Measurements from ENCODE around the gene TMEM109.

Gene TMEM109

DNA sequence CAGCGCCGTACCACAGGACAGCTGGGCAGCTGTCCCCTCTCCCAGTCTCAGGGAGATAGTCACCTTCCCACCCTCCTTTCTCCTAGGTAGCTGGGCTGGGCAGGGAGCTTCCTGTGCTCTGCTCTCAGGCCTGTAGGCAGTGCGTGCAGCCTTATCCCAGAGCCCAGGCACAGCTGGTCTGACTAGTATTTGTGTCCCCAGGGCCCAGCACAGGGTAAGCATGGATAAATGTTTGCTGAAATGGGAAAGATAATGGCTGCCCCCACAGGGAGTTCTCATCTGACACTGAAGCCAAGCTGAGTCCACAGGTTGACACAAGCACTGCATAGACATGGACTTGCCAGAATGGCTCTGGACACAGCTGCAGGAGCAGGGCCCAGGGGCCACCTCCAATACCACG is 28.3 kb downstream of the TMEM109 start:
- no peak for DNase-seq (ENCODE audit: low spot score)

DNA sequence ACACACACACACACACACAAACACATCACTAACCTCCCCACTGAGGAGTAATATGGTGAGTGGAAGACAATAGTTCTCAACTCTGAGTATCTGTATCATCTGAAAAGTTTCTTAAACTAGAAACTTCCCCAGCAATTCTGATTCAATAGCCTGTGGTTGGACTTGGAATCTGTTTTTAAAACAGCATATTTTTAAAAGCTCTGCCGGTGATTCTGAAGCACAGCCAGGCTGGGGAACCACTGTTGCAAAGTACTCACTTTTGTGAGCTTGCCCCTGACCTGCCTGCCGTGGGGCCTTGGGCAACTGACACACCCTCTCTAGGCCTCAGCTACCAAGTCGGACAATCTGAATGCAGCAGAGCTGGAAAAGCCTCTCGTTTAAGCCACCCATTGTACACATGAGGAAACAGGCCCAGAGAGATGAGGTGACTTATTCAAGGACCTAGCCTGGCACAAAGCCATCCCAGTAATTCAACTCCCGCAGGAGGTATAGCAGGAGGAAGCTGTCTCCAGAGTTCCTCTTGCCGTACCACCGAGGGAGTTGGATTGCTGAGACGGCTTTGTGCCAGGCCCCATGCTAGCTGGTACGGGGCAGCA is 29.1 kb downstream of the TMEM109 start:
- DNase-seq (ENCODE audit: low spot score): no peak

DNA sequence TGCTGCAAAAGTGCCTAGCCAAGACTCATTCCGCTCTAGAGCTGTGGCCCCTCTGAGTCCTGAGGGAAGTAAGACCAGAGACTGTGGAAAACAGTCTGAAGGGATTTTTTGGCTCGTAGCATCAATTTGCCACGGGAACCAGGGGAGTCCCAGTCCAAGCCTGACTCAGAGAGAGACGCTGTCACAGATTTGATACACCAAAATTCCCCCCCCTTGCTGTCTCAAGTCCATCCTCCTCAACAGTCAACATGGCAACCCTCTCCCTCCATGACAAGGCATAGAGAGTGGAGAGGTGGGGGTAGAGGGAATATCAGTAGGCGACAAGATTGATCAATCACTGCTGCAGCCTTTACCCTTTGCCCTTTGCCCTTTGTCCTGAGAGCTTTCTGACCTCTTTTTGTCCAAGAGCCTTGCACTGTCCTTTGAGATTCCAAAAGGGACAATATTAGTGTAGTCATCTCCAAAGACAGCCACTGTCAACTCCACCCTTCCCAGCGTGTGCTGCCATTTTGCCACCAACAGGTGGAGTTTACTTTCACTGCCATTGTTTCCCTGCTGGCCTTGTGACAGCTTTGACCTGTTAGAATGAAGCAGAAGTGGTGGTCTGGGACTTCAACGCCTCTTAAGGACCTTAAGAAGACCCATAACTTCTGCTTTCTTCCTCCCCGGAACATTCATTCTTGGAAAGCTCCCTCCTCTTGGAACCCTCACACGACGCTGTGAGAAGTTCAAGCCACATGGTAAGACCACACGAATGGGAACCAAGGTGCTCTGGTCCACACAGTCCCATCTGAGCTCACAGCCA is 30.7 kb downstream of the TMEM109 start:
- no peak for DNase-seq (ENCODE audit: low spot score)

DNA sequence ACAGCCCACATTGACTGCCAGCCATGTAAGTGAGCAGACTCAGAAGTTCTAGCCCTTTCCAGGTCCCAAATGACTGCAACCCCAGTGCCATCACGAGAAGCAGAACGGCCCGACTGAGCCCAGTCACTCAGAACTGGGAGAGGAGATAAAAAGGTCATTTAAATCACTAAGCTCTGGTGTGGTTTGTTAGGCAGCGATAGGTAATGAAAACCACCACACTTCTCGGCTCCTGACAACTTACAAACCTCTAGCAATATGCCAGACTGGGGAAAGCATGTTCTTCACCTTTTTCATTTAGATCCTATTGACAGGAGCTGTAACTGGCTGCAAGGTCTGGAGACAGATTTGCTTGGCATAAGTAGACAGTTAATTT is 31.3 kb downstream of the TMEM109 start:
- no peak for DNase-seq (ENCODE audit: low spot score)

DNA sequence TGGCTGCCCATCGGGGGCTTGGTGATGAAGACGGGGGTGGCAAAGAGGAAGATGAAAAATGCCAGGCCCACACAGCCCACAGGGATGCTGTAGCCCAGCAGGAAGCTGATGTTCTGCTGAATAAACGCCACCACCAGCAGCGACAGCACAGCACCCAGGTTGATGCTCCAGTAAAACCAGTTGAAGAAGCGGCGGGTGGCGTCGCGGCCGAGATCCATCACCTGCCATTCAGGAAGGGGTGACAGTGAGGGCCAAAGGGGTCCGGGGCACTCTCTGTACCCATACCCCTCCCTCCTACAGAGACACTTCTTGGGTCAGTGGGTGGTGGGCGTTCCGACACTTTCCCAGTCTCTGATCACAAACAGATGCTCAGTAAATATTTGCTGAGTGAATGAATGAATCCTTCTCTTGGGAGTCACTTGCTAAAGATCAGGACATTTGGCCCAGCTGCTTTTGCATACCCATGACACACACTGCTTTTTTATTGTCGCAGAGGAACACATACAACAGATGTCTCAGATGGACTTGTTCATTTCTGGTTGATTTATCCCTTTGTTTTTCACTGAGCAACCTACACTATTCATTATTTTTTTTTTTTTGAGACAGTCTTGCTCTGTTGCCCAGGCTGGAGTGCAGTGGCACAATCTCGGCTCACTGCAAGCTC is 32.8 kb downstream of the TMEM109 start:
- no peak for DNase-seq (ENCODE audit: low spot score)

DNA sequence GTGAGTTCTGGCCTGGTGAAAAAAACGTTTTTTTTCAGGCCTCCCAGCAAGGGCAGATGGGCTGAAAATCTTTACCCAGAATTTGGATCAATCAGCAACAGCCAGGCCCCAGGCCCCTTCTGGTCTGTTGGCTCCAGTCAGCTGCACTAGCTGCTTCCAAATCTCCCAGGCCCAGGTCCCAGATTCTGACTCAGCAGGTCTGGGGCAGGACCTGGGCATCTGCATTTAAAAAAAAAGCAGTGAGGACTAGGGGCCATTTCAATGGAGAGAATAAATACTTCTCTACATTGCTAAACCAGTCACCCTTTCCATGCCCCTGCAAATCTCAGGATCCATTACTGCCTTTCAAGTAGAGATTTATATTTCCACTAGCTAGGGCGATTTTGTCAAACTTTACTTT is 33.7 kb downstream of the TMEM109 start:
- DNase-seq (ENCODE audit: low spot score): no peak

DNA sequence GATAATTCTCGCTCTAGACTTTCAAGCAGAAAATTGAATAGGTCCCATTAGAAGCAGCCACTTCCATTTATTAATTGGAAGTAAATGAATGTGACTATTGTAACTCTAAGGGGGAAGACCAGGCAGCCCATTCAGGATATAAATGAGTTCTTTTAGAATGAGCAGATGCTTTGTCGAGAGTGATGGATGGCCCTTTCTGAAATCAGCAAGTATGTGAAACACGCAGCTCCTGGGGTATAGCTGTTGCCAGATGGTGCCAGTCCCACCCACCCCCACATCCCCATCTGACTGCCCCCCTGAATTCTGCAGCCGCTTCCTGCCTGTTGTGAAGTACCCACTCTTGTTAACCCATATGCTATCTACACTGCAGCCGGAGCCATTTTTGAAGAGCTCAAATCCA is 34.3 kb downstream of the TMEM109 start:
- DNase-seq (ENCODE audit: low spot score): no peak

DNA sequence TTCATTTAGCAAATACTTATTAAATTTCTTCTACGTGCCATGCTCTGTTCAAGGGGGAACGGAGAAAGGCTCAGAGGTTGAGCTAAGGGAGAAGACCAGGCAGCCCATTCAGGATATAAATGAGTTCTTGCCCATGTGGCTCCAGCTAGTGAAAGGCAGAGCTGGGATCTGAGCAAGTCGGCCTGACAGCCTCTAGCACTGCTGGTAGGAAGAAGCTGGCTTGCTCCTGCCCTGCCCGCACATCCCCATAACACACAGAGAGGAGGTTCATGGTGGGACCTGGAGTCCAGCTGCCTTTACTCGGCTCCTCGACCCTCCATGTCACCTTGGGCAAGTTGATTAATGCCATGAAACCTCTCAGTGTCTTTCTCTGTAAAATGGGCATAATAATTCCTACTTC is 36.1 kb downstream of the TMEM109 start:
- no peak for DNase-seq (ENCODE audit: low spot score)

DNA sequence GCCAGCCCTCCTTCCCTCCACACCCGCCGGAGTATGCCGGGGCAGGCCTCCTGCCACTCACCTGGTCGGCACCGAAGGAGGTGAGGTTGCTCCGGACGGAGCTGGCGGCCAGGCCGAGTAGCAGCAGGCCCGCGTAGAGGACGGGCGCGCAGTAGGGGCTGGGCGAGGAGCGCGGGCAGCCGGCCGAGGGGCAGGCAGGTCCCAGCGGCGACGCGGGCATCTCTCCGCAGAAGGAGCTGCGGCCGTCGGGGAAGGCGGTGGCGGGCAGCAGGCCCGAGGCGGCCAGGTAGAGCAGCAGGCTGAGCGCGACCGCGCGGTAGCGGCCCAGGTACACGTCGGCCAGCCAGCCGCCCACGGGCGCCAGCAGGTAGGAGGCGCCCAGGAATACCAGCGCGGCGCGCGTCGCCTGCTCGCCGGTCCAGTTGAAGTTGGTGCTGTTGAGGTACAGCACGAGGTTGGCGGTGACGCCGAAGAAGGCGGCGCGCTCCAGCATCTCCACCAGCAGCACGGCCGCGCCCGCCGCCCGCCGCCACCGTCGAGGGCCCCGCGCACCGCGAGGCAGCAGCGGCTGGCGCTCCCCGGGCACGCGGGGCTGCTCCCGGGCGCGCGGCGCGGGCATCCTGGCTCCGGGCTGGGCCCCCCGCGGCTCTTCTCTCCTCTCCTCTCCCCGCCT is 37.1 kb downstream of the TMEM109 start:
- no peak for DNase-seq (ENCODE audit: low spot score)

DNA sequence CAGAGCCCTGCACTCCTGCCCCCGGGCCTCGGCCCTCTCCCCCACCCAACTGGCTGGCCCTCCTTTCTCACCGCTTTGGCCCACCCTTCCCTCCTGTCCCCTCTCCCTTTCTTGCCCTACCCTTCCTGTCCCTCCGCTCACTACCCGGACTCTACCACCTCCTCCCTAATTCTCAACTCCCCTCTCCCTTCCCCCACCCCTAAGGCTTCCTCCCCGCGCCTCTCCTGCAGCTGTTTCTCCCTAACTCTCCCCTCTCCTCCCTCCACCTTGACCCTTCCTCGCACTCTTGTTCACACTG is 37.6 kb downstream of the TMEM109 start:
- DNase-seq (ENCODE audit: low spot score): no peak

DNA sequence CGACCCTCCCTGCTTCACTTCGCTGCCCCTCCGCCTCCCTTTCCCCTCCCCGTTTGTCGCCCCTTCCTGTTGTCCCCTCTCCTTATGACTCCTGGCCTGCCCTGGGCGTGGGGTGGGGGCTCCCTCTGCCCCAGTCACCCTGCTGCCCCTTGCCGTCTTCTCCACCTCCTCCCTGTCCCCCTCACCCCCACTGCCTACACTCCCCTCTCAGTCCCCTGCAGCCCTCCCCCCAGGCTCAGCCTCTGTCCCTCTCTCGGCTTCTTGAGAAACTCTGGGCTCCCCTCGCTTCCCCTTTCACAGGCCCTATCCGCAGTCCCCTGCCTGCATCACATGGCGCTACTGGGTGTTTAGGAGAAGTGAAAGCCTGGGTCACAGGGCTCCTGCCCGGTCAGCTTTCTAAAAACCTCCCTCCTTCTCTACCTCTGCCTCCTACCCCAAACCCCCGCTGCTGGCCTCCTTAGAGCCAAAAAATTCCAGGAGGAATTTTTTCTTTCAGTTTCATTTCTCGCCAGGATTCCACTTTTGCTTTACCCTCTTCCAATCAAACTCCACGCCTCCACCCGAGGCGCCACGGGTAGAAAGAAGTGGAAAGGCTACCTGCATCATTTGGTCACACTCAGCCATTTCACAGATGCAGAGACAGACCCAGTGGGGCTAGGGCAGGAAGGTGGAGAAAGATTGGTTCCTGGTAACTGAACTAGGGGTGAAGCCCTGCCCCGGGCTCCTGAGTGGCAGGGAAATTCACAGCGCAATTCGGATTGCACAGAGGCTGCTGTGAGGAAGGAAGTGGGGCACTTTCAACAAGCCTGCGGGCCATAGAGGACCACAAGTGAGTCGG is 38.2 kb downstream of the TMEM109 start, which contains the start of gene SLC15A3:
SLC15A3 (minus strand) TSS at position 273 of the 838 bp plus-strand sequence. CDS start 625 bp downstream, outside the sequence.
- DNase-seq (ENCODE audit: low spot score): no peak

DNA sequence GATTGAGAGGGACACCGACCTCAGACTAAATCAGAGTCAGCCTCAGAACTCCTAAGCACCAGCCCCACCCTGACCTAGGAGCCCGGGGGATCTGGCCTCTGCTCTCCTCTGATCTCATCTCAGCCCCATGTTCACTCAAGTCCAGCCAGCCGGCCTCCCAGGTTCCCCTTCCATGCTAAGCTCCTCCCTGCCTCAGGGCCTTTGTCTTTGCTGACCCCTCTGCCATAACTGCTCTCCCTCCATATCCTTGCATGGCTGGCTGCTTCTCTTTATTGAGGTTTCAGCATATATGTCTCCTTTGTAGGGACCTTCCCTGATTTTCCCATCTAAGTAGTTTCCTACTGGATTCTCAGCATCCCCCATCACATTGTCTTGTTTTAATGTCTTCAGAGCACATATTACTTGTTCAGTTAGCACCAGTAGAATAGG is 38.8 kb downstream of the TMEM109 start:
- DNase-seq (ENCODE audit: low spot score): no peak

DNA sequence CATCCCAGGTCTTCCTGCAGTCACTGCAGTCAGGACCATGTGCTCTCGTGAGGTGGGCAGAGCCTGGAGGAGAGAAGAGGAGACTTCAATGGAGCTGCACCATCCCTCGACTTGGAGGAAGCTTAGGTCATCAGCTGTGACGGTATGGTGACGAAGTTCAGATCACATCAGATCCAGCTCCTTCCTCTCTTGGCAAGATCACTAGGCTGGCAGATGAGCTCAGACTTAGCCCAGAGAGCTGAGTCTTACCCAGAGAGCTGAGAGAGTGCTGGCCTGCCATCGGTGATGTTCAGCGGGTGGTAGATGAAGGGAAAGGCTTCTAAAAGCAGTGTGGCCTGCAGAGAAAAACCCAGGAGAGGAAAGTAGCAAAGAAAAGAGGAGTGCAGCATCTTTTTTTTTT is 39.8 kb downstream of the TMEM109 start:
- DNase-seq (ENCODE audit: low spot score): no peak

DNA sequence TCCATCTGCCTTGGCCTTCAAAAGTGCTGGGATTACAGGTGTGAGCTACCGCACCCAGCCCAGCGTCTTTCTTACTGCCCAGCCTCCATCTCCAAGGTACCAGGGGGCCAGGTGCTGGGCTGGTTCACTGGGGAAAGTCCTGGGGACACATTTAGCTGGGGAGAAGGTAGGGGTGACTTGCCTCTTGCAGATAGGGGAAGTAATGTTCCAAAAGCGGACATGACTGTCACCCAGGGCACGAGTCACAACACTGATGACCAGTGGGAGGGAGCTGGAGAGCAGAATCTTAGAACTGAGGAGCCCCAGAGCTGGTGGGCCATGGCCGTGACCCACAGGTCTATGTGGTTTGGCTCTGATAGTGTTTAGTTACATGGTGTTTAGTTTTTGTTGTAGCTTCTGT is 40.5 kb downstream of the TMEM109 start:
- no peak for DNase-seq (ENCODE audit: low spot score)

DNA sequence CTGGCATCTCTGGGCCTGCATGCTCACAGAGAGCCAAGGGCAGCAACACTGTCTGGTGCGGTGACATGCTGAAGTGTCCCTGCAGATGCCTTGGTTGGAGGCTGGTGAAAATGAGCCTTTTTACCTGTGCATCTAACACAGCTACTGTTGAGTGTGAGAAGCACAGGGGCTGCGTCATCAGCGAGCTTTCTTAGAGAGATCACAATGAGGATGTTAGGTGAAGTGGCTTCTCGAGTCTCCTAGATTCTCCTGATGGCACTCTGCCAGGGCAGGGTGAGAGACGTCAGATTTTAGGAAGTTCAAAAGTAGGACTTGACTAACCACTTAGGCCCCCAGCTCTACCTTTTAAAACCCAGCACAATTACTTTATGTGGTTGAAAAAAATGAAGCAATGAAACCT is 41.6 kb downstream of the TMEM109 start:
- no peak for DNase-seq (ENCODE audit: low spot score)

DNA sequence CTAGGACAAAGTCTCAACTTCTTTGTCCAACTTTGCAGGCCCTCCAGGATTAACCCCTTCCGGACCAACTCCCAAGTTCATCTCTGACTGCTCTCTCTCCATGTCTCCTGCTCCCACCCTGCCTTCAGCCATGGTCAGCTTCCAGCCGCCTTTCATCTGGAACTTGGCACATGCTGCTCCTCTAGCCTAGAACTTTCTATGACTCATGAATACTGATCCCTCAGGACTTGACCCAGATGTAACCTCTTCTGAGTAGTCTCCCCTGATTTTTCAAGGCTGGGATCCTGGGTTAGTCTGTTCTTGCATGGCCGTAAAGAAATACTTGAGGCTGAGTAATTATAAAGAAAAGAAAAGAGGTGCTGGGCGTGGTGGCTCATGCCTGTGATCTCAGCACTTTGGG is 43.2 kb downstream of the TMEM109 start:
- DNase-seq (ENCODE audit: low spot score): no peak

DNA sequence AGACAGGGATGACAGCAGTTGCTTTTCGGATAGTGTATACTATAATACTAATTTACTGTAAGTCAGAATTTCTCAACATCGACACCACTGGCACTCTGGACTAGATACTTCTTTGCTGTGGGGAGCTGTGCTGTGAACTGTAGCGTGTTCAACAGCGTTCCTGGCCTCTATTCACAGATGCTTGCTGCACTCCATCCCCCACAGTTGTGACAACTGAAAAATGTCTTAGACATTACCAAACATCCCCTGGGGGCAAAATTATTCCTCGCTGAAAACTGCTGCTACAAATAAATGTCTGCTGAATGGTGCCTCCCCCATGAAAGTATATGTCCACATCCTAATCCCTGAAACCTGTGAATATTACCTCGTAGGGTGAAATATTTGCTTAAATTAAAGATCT is 45.5 kb downstream of the TMEM109 start:
- no peak for DNase-seq (ENCODE audit: low spot score)

DNA sequence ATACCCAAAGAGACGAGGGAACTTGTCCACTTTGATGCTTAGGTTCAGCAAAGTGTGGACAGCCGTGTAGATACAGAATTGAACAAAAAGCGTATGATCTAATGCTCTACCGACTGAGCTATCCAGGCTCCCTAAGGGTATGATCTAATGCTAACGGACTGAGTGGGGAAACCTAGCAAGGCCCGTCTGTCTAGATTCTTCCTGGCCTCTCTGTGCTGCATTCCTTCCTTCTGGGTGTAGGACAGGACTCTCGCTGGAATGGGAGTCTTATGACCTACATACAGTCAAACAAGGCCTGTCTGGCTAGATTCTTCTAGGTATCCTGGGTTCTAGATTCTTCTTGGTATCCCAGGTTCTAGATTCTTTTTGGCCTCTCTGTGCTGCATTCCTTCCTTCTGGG is 46.4 kb downstream of the TMEM109 start:
- DNase-seq (ENCODE audit: low spot score): no peak

DNA sequence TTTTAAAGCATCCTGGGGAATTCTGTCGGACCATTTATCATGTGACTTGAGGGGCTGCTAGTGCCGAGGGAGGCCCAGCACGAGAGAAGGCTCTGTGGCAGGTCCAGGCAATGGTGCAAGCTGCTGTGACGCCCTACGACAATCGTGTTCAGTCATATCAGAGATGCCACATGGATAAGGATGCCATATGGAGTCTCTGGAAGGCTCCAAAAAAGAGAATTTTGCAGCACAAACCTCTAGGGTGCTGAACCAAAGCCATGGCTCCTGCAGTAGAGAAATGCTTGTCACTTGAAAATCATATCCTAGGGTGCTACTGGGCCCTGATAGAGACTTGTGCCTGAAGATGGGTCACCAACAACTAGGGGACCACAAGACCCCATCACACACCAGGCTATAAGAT is 50.8 kb downstream of the TMEM109 start:
- no peak for DNase-seq (ENCODE audit: low spot score)

DNA sequence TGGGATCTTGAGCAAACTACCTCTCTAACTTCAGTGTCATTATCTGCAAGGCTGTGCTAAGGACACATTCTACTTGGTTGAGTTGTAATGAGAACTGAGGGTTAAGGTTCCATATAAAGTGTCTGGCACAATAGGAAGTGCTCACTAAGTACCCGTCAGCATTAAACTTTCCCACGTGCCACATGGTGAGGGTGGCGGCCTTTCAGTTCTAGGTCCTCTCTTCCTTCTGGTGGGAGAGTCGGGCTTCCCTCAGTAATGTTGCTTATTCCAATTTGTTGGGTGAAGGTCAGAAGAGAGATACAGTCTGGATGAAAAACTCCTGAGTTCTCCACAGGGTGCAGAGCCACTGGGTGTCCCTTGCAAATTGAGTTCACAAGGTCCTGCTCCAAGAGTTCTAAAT is 52.9 kb downstream of the TMEM109 start:
- DNase-seq (ENCODE audit: low spot score): no peak

DNA sequence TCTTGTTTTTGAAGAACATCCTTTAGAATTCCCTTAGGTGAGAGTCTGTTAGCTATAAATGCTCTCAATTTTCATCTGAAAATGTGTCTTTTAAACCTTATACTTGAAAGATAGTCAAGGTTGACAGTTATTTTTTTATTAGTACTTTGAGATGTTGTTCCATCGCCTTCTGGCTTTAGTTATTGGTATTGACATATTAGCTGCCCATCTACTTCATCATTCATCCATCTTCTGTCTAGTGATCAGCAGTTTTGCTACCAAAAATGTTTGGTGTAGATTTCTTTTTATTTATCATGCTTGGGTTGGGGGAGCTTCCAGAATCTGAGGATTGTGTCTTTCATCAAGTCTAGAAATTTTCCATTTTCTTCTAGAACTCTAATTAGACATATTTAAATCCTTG is 54.3 kb downstream of the TMEM109 start:
- DNase-seq (ENCODE audit: low spot score): no peak

DNA sequence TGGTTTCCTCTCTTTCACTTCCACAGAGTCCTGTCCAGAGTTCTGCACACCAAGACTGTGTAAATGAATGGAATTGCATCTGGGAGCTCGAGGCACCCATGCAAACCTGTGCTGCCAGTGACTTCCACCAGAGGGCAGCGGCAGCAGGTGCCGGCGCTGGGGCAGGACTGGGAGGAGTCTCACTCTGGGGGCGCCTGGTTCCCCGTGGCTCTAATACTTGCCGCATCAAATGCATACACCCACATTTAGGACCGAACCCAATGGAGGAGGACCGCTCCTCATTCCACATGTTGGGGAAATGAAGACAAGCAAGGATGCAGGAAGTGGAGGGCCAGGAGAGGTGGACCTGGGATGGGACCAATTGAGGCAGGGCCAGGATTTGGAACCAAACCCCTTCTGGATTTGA is 56.4 kb downstream of the TMEM109 start:
- DNase-seq (ENCODE audit: low spot score): no peak
